T47D (cell line): ENCODE measurements around the gene NAPG.
"Not testable (repeated sequence)": the region's sequence is repeated elsewhere in the genome, so short reads cannot be mapped to it uniquely, and the experiment has no call there.

ENCODE experiments used
- DNase-seq, 2 experiments: peaks; one replicate each; pipeline versions ENCODE4 v3.0.0 to v3.0.0-alpha.2; 2011 to 2012; ENCODE audit warnings: low read depth in 1 of 2, low spot score in 1 of 2
- JUND ChIP-seq: IDR thresholded peaks from 2 replicates; pipeline ENCODE4 v1.6.1; 2012; ENCODE audit warnings: low read depth
- in situ Hi-C: cut with HindIII; loops from 2 replicates; pipeline ENCODE4 v1.10.0; 2016; ENCODE audit warnings: low sequenced_read_pairs, low pct_unique_long_range_greater_than_20kb

NAPG gene

GRCh38 chr18:10579079-10579867, 53.4 kb downstream of the NAPG start:
- in situ Hi-C loops, result no loop called here
- no peak for TF ChIP-seq JUND
- DNase-seq, result no peak

GRCh38 chr18:10580215-10580614, 54.4 kb downstream of the NAPG start:
- in situ Hi-C loops, result no loop called here
- no peak for TF ChIP-seq JUND
- no peak for DNase-seq

- in situ Hi-C loops, result no loop called here
- no peak for DNase-seq
- no peak for TF ChIP-seq JUND
Observed at GRCh38 chr18:10585260-10585659, 59.4 kb downstream of the NAPG start.

- no peak for TF ChIP-seq JUND
- in situ Hi-C loops, result no loop called here
- no peak for DNase-seq
Observed at GRCh38 chr18:10588975-10589374, 63.1 kb downstream of the NAPG start.

GRCh38 chr18:10590412-10590811, 64.6 kb downstream of the NAPG start:
- TF ChIP-seq JUND, result no peak
- DNase-seq, result no peak
- in situ Hi-C loops, result no loop called here

- in situ Hi-C loops, result no loop called here
- DNase-seq, result no peak
- TF ChIP-seq JUND, result no peak
Observed at GRCh38 chr18:10591896-10592295, 66.1 kb downstream of the NAPG start.

GRCh38 chr18:10593366-10594022, 67.7 kb downstream of the NAPG start:
- in situ Hi-C loops, DNase-seq: not testable (repeated sequence)

GRCh38 chr18:10595917-10596316, 70.1 kb downstream of the NAPG start:
- in situ Hi-C loops, result not testable (repeated sequence)

GRCh38 chr18:10597695-10598094, 71.9 kb downstream of the NAPG start:
- in situ Hi-C loops, DNase-seq: not testable (repeated sequence)

More at GRCh38 chr18:10595917-10596316, 70.1 kb downstream of the NAPG start:
- not testable (repeated sequence) for DNase-seq

GRCh38 chr18:10600701-10601100, 74.9 kb downstream of the NAPG start:
- in situ Hi-C loops, DNase-seq: not testable (repeated sequence)
